ENCODE data around the gene HOXB6. TPM values are rescaled to one million over a fixed set of nuclear protein-coding genes. Genes with fewer than 3 reads are reported as not detected.

Gene HOXB6
- total RNA-seq, 1 donor from 2014 or later = 0.92 TPM

DNA sequence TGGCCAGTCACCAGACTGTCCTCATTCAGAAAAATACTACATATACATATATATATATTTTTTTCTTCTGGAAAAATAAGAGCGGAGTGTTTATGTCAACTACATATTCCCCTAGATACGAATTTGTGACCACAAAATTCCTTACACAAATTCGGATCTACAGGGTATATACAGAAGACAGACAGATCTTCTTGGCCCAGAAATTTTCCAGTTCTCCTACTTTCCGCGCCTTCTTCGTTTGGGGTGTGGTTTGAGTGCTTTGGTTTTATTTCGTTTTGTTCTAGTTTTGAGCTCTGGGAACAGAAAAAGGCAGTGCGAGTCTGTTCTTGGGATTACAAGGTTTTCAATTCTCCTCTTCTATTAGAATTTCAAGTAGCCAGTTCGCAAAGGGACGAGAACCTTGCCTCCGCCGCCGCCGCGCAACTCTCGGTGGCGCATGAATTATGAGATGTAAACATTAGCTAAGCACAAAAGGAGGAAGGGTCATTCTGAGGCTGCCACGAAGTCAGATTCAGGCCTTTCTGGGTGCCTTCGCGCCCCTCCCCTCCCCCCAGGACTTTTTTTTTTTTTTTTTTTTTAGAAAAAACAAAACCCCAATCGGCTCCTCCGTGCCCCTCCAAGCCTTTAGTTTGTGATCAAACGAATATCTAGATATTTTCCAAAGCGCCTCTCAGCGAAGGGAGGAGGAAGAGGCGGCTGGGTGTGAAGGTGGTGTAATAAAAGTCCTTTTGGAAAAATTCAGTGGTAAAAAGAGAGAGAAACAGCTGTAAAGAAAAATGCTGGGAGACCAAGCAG is 24.8 kb downstream of the HOXB6 start:
- DNase-seq (ENCODE audit: low read depth, low spot score) = no peak

DNA sequence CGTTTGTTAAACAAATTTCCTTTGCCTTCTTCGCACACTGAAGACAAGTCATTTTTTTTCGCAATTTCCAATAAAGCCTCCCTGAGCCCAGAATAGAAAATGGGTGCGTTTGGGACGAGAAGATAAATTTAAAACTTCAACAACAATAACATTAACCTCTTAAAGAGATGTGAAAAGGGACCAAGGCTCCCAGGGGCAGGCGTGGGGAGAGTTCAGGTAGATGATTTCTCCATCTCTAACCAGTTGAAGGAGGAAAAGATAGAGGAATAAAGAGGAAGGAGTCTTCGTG is 25.4 kb downstream of the HOXB6 start:
- DNase-seq (ENCODE audit: low read depth, low spot score) = no peak

DNA sequence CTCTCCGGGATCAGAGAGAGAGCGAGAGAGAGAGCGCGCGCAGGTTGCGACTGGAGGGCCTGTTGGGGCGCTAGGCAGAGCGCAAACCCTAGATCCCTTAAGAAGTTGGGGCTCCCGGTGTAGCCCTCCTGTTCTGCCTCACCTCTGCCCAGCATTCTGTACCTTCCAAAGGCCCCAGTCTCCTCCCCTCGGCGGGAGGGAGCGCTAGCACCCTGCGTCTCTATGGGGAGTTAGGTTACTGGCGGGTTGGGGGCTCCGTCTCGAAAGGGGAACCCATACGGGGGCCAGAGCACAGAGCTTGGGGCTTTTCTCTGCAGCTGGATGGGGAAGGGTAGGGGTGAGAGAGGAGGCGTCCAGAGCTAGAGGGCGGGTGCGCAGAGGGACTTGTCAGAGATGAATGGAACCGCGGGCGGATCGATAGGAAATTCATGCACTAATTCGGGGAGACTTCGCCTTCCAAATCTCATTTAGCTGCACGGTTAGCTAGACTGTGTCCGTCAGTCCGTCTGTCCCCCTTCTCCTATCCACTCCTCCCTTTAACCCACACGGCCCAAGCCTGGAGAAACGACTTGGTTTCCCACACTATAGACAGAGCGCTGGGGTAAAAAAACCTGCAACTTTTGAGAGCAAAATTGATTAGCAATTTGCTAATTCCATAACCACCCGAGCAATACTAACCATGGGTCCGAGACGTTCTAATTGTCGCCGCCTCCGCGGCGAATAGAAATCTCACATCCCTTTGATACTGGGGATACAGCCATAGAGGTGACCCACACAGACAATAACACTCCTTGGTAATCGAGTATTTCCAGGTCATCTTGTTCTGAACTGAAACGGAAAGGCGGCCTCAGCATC is 25.9 kb downstream of the HOXB6 start:
- DNase-seq (ENCODE audit: low read depth, low spot score) = no peak

DNA sequence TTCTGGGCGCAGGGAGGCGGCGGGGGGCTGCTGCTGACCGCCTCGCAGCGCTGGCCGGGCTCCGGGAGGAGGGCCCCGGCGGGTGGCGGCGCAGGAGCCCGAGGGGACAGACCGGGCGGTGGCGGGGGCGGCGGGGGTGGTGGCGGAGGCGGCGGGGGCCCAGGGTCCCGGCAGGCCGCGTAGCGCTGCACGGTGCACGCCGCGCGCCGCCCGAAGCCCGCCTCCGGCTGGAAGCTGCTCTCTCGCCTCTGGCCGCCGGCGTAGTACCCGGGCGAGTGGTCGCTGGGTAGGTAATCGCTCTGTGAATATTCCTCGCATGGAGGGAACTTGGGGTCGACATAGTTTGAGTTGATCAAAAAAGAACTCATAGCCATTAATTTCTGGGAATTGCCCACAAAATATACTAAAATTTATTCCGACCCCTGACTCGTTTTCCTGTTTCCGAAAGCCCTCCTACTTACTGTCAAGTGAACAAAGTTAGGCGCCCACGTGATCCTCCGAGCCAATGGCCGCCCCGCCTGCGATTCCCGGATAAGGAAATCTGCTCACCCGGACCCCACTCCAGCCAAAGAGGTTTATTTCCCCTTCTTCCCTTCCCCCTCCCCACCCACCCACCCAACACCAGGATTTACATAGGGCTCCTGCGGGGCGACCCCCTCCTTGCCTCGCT is 26.7 kb downstream of the HOXB6 start, which contains the start of gene HOXB4:
Gene HOXB4, minus strand, starts transcription at position 405 of the 670 bp plus-strand sequence. Its CDS starts 31 bp downstream, at position 374.
- DNase-seq (ENCODE audit: low read depth, low spot score) = peak; percentile 71

DNA sequence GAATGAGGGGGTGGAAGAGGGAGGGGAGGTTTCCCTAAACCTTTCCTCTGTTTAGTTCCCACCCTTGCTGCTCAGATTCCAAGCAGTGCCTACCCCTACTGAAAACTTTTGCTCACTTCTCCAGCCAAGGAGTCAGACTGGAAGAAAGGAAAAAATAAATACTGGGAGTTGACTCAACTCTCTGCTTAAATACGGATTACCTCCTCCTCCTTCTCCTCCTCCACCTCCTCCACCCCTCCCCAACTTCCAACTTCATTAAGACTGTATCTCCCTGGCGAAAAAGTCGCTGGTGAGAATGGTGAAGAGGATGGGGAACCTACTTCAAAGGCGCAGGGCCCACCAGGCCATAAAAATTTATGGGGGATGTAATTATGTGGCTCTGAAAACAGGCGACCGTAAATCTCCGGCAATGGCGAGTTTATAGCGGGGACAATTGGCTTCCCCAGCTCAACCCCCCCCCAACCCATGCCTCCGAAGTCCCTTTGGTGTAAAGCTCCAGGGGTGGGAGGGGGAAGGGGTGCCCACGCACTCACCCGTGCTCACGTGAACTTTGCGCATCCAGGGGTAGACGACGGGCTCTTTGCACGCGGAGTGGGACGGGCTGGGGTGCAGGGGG is 27.3 kb downstream of the HOXB6 start:
- no peak for DNase-seq (ENCODE audit: low read depth, low spot score)

DNA sequence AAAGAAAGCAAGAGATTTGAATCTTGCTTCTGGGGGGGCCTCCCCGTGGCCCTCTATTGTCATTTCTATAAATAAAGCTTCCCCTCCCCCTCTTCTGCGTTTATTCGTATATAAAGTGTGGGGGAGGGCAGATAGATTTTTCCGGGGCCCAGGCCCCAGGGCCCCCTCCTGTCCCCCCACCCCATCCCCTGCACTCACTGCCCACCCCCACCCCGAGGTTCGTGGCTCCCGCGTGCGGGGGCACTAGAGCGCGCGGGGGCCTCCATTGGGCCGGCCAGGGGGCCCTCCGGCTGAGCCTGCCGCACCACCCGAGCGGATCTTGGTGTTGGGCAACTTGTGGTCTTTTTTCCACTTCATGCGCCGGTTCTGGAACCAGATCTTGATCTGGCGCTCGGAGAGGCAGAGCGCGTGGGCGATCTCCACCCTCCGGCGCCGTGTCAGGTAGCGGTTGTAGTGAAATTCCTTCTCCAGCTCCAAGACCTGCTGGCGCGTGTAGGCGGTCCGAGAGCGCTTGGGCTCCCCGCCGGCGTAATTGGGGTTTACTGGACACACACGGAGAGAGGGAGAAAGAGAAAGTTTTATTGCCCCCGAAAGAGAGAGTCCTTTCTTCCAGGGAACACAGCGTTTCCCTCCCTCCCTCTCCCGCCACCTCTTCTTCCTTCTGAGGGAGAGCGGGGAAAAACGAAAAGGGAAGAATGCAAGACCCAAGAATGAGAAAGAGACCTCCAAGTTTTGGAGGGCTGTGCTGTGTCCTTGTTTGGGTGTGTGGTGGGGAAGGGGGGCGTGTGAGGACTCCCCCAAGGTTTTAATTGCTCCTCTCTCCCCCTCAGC is 28.1 kb downstream of the HOXB6 start:
- no peak for DNase-seq (ENCODE audit: low read depth, low spot score)

DNA sequence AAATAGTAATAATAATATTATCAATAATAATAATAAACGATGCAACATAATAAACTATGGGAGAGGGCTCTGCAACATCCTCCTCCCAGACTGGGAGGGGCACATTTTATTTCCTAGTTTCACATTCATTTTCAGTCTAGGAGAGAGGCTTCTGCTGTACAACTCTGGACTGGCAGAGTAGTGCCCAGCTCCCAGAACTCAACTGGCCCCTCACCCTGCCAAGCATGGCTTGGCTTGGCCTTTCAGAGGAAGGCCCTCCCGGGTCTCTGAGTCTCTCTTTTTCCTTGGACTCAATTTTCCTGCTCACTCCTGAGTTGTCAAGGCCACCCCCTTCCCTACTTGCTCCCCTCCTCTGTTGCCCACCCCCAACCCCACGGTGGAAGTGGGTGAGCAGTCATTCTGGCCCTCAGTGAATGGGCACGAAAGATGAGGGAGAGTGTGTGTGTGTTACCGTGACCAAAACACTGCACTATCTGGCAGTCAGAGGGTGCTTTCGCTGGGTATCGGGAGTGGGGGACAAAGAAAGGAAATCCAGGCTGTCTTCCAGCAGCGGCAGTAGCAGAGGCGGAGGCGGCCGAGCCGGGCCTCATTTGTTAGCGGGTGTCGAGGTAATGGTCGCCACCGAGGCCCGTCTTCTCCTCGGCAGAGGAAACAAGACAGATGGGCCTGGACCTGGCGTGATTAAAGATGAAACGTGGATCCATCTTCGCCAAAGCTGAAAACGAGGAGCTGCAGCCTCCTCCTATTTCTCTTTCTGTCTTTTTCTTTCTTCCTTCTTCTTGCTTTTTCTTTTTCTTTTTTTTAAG is 28.9 kb downstream of the HOXB6 start:
- no peak for DNase-seq (ENCODE audit: low read depth, low spot score)

DNA sequence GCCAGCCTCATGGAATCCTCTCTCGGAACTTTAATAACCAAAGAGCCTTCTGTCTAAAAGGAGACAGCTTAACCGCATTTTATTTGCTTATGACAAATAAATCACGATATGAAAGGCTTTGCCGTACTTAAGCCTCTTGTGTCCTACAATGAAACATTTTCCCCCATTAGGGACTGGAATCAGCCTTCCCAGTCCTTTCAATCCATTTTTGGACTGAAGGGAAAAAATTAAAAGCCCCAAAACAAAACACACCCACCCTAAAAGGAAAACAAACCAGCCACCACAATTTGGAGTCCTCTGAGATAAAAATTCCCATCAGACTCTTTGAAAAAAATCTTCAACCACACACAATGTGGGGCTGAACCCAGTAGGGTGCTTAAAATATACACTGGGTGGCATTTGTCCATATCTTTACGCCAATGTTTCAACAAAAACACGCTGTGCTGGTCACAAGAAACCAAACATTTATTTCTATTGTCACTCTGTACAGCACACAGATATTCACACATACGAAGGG is 29.7 kb downstream of the HOXB6 start:
- no peak for DNase-seq (ENCODE audit: low read depth, low spot score)

DNA sequence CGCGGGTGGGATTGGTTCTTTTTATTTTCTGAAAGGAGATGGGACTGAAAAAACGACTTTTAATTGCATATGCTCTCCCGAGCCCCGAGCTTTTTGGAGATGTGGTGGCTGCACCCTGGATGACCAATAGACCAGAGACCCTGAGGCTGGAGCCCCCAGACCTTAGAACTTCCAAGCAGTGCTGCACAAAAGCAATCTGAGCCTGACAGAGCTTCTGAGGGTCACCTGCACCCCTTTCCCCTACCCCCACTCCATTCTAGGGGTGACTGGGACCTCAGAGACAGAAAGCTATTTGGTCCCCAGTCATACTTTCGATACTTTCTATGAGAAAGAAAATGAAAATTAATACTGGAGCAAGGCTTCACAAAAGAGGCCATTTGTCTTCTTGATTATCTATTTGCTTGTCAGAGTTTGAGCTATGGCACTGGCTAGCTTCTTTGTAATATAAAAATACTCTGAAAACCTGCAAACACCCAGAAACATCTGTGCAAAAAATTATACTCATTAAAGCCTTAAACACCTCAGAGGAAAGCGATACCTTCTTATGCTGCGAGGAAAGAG is 30.2 kb downstream of the HOXB6 start:
- DNase-seq (ENCODE audit: low read depth, low spot score) = no peak

DNA sequence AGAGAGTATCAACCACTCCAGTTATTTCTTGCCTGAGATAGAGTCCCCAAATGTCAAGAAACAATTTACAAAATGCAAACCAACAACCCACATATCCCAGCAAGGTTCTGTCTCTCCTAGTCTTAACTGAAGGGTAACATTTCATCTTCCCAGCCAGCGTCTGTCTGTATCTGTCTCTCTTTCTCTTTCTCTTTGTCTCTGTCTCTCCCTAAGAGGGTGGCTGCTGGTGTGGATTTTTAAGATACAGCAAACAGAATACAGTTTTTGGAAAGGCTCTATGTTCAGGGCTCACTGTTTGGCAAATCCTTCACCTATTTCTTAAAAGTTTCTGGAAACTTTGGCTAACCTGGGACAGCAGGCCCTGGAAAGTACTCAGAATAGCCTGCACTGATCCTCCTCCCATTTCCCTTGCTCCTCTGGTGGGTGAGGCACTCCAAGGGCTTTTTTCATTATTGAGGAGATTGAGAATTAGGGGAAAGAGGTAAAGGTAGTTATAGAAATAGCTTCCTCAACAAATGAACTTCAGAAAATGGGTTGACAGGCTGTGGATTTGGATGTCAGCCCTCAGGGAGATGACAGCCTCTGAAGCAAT is 32.9 kb downstream of the HOXB6 start:
- no peak for DNase-seq (ENCODE audit: low read depth, low spot score)

DNA sequence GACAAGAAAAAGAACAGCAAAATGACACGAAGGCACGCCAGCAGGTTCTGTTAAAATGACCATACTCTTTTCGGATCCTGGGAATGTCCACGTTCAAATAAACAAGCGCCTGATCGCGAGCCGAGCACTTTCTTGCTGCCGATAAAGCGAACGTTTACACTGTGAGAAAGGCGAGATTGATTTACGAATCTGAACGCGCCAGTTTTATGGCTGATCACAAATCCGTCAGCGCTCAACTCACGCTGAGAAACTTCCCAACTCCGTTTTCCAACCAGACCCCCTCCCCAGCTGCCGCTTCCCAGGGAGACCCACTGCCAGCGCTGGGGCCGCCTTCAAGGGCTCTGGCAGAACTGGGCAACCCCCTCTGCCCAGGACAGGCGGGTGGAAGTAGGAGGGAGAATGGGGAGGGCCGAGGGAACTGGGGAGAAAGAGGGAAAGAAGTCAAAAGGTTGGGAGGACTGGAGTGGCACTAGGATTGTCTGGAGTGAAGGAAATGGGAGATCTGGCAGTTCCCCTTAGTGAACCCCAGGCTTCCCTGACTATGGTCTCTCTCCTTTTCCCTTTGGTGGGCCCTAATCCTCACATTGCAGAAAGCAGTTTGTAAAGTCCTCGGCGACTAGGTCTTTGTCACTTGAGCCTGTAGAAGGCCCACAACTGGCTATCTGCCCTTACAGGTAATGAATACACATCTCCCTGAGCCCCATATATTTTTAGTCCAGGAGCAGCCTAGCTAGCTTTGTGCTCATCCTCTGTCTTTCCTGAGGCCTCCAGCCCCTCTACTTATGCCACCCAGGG is 33.6 kb downstream of the HOXB6 start:
- DNase-seq (ENCODE audit: low read depth, low spot score) = no peak

DNA sequence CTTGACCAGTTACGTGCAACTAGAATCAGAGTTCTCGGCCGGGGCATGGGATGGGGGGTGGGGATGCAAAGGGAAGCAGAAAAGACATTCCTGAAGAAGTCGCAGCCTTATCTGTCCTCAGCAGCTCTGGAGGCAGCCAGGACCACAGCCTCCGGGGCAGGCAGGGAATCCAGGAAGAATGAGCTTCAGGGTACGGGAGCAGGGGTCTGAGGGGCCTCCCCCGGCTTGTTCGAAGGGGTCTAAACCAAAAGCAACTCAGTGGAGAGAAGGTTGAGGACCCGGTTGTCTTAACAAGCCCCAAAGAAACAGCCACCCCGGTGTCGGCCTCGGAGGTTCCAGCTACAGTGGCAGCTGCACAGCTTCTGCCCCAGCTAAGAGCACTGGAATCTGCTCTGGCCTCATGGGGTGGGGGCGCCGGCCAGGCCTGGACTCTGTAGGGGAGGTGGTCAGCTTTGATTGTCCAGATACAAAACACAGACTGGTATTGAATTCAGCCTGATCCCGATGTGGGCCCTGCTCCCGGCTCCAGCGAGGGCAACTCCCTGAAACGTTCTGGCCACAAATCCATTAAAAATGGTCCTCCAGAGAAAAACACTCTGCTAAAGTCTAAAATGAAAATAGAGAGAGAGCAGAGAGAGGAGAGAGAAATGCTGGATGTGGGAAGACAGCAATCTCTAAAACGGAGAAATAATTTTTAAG is 34.3 kb downstream of the HOXB6 start:
- no peak for DNase-seq (ENCODE audit: low read depth, low spot score)

DNA sequence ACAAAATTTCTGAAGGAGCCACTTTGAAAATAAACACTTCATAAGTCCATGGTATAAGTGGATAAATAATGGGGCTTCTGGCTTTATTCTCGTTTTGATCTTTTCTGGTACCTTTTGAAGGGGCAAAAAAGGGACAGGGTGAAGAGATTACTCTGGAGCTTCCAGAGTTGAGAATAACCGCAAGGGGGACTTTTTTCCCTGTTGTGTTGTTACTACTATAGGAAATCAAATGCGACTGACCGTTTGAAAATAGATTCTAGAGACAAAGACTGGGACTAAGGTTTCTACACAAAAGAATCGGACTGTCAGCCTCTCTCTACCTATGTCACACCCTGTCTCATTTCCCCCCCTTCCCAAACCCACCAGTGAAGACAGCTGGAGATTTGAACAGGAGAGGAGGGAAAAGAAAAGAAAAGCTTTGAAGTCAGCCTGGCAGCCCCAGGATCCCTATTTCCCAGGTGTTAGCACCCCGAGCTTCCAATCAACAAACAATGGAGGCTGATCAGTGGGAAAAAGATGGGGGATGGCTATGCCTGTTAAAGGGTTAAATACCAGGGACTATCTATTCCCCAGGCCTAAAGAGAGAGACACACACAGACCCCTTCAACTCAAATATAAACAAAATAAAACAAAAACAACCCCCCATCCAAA is 35.0 kb downstream of the HOXB6 start:
- no peak for DNase-seq (ENCODE audit: low read depth, low spot score)

DNA sequence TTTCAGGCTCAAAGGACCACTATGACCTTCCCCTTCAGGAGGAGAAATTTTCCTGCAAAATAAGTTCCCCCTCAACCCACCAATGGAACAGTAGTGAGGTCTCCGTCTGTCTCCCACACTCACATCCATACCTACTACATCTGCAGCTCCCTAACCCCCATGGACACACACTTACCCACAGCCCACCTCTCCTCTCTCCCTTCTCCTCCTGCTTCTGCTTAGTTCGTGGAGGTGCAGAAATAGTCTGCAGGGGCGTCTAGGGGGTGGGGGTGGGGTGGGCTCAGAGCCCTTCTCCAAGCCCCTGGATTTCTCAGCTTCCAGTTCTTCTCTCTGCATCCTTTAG is 35.6 kb downstream of the HOXB6 start:
- no peak for DNase-seq (ENCODE audit: low read depth, low spot score)

DNA sequence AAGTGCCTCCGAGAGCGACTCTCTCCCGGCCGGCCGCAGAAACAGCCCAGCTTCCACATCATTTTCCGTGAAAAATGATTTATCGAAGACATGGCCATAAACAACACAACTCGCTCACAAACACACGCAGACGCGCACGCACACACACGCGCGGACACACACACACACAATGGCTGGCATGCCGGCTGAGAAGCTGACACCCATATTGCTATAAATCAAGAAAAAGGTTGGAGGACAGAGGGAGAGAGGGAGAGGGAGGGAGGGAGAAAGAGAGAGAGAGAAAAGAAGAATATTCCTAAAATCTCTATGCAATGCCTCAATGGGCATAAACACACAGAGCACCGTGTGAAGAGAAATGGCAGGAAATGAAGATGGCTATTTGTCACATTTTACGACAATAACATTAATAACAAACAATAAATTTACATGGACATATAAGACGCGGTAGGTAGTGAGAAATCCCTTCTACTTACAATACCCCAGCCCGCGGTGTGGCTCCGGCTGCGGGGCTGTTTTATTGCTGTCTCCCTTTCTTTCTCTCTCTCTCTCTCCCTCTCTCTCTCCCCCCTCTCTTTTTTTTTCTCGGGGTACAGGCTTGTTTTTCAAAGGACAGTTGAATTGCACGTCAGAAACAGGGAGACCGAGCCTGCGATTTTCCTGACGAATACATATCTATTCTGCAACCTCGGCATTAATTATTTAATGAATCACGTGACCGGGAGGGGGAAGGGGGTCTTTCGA is 36.1 kb downstream of the HOXB6 start:
- DNase-seq (ENCODE audit: low read depth, low spot score) = no peak

DNA sequence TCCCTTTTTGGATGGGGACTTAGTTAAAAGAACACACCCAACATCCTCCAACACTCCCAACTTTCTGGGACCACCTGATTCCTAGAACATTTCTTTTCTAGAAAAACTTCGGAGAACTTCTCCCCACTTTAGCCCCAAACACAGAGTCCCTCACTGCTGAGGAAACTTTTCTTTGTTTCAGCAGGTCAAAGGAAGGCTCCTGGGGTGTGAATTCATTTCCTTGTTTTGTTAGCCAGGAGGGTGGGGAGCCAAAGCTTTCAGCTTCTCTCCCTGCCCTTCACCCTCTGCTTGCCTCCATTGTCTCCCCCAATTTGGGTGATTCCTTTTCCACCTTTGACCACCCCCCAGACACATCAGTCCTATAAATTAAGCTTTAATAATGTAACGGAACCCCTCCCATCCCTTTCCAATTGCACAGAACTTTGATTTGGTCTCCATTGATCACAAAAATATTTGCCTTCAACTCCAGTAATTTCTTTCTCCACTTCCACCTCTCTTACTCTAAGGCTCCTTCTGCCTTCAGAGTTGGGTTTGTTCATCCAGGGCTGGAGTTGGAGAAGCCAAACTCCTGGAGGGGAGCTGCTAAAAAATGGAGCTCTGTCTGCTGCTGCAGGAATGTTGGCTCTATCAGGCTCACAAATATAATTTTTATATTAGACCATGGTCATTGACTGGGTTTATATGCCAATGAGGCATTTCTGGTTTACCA is 37.0 kb downstream of the HOXB6 start:
- DNase-seq (ENCODE audit: low read depth, low spot score) = no peak

Data from pulmonary artery endothelial cell (primary cell).